A204.1 (cell line): ENCODE data around the gene PTBP3.

Experiments
- FAIRE-seq: peaks from 2 replicates; lab custom pipeline; 2012; peaks lifted over from hg19 to GRCh38; lab: Jason Lieb, UNC

PTBP3 gene

GRCh38 chr9:112360047-112360804, 26.8 kb upstream of the PTBP3 start:
- no peak for FAIRE-seq

- FAIRE-seq, result no peak
These were observed 22.0 kb upstream of the PTBP3 start for GRCh38 chr9:112355427-112355897.

DNA sequence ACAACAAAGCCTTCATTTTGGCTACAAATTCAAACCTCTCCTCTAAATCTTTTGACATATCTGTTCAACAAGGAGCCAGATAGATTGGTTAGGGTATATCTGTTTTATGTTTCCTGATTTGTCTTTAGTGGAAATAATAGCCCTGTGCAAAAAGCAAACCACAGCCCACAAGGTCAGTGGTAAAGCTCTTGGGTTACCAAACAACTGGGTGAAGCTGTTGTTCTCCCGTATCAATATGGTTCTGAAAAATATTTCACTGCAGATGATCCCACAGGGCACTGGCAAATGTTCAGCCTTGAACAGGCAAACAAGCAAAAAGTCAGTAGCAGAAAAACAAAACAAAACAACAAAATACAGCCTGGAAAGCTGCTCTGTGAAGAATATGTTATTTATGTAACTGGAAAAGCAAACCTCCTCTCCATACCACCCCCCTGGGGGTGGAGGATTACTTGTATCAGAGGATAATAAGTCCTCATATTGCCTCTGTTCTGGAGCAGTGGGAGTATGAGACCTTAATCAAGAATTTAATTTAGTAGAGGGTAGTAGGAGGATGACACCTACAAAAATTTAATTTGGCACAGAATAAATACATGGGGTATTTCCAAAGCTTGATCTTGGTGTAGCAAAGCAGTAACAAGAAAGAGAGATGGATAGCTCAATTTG, 20.8 kb upstream of the PTBP3 start:
- FAIRE-seq, result no peak

GRCh38 chr9:112352209-112352608, 18.8 kb upstream of the PTBP3 start:
- no peak for FAIRE-seq

GRCh38 chr9:112351184-112351583, 17.8 kb upstream of the PTBP3 start:
- FAIRE-seq, result no peak

DNA sequence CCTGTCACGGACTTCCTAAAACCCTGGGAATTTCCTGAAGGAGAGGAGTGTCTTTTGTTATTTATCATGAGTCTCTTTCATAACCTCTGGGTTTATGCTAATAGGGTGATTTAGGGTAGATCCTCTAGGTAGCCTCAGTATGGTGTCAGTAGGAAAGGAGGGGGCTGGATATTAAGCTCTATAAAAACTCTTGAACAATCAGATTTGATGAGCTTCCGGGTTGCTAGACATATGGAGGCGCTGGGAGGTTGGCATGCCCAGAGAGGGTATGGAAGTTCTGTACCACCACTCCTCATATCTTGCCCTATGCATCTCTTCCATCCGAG, 15.6 kb upstream of the PTBP3 start:
- FAIRE-seq, result no peak

DNA sequence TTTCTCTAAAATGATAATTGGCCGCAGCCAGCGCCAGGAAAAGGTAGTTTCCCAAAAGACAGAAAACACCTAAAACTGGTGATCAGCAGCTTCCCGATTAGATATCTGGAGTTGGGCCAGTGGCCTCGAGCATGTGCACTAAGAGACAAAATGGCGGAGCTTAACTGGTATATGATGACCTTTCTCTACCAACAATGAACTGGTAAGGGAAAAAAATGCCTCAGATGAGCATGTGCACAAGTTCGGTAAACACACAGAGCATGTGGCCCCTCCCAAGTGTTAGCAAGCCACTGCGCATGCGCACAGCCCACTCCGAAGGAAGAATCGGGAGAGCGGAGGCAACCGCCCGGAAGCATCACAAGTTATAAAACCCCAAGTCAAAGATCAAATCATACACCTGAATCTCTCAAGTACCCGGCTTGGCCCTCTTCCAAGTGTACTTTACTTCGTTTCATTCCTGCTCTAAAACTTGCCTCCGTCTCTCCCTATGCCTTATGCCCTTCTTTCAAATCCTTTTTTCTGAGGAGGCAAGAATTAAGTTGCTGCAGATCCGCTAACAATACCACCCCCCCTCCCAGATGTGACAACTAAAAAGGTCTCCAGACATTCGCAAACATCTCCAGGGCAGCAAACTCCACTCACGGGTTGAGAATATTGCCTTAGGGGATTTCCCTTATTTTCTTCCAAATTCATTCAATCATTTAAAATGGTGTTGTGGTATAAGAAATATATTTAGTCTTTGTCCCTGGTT, 15.0 kb upstream of the PTBP3 start:
- no peak for FAIRE-seq

GRCh38 chr9:112341730-112342129, 8.3 kb upstream of the PTBP3 start:
- FAIRE-seq, result no peak

GRCh38 chr9:112339886-112340285, 6.5 kb upstream of the PTBP3 start:
- no peak for FAIRE-seq

DNA sequence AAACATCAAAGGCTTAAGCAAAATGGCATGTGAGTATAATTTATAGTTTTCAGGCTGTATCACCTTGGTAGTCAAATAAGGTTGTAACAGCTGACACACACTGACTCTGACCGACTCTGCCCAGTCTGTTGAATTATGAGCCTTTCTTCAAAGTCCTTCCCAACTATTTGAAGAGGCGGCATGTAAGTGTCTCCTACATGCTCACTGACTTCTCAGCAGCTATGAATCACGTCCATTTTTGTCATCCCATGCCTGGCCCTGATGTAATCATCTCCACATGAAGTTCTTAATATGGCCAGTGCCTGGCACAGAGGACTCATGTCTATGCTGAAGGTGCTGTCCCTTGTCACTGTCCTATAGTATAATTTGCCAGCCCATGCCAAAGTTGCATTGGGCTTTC, 5.1 kb upstream of the PTBP3 start:
- FAIRE-seq, result no peak

GRCh38 chr9:112337547-112337946, 4.1 kb upstream of the PTBP3 start:
- no peak for FAIRE-seq

DNA sequence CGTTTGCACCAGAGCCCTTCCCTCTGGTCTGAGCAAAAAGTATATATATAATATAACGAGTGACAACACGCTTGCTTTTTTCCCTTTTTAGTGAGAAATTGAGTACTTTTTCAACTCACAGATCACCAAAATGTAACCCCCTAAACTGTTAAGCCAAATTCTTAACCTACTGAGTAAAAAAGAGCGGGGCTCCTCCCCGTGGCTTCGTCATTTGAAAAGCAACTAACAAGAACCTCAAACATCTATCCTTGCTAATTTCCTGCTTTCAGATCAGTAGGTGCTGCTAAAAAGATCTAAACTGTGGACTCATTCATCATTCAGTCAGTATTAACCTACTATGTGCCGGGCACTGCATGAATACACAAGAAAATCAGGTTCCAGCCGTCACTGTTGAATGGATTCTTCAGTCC, 1.0 kb upstream of the PTBP3 start:
- FAIRE-seq, result no peak

GRCh38 chr9:112333639-112334431, 416 bp upstream of the PTBP3 start:
- FAIRE-seq, result no peak

DNA sequence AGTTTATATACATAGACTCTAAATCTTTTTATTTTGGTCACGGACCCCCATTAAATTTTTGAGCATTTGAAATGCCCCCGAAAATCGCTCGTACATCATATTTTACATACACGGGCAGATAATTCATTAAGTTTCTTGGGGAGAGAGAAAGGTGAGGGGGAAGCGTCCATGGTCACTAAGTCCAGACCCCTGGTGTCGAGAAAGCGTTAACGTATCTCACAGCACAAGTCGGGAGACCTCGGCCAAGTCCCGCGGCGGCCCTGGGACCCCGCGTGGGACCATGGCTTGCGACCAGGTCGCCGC, 794 bp downstream of the PTBP3 start:
- no peak for FAIRE-seq

- no peak for FAIRE-seq
These were observed 1.2 kb downstream of the PTBP3 start for GRCh38 chr9:112332214-112332613.

- FAIRE-seq, result no peak
These were observed 1.8 kb downstream of the PTBP3 start for GRCh38 chr9:112331674-112331952.

DNA sequence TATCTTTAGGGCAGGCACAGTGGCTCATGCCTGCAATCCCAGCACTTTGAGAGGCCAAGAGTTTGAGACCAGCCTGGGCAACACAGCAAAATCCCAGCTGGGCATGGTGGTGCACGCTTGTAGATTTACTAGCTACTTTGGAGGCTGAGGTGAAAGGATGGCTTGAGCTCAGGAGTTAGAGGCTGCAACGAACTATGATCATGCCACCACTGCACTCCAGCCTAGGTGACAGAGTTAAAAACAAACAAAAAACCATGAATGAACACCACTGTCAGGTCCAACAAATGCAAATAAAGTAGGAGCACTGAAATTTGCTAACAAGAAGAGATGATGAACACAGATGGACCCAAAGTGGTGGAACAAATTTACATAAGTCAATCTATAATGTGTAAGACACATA, 4.9 kb downstream of the PTBP3 start:
- FAIRE-seq, result no peak

GRCh38 chr9:112327718-112328450, 5.5 kb downstream of the PTBP3 start:
- no peak for FAIRE-seq

- FAIRE-seq, result no peak
These were observed 7.2 kb downstream of the PTBP3 start for GRCh38 chr9:112326194-112326593.

DNA sequence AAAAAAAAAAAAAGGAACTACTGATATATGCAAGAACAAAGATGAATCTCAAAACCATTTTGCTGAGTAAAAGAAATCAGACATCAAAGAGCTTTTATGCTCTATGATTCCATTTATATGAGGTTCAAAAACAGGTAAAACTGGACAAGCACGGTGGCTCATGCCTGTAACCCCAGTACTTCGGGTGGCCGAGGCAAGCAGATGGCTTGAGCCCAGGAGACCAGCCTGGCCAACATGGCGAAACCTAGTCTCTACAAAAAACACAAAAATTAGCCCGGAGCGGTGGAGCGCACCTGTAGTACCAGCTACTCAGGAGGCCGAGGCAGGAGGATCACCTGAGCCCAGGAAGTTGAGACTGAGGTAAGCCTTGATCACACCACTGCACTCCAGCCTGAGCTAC, 7.8 kb downstream of the PTBP3 start:
- FAIRE-seq, result no peak

- no peak for FAIRE-seq
These were observed 8.3 kb downstream of the PTBP3 start for GRCh38 chr9:112325127-112325526.

- no peak for FAIRE-seq
These were observed 10.0 kb downstream of the PTBP3 start for GRCh38 chr9:112323378-112323854.
